Ovary (tissue), 9 donors: ENCODE measurements around the gene FKBP4. TPM values are rescaled to one million over a fixed set of nuclear protein-coding genes. Genes with fewer than 3 reads are reported as not detected.

Experiments
- DNase-seq, 5 donors: peaks; one replicate each; pipeline ENCODE4 v3.0.0-alpha.2; 2019 to 2020
- H3K27ac ChIP-seq, 2 donors: fragments of 200-600 bp; one replicate each; pipeline versions ENCODE4 v1.5.1 to v1.8.0; 2019 to 2022
- H3K27me3 ChIP-seq: fragments of 200-600 bp; one replicate; pipeline ENCODE4 v1.8.0; 2022
- H3K36me3 ChIP-seq: fragments of 200-600 bp; sonication (generic); one replicate; pipeline ENCODE4 v1.5.1; 2019
- H3K4me1 ChIP-seq: one replicate; pipeline ENCODE4 v1.8.1; 2013; ENCODE audit warnings: mild to moderate bottlenecking, moderate library complexity; ENCODE audit not compliant: insufficient read depth
- H3K4me3 ChIP-seq: fragments of 200-600 bp; sonication (generic); one replicate; pipeline ENCODE4 v1.5.1; 2017
- H3K9me3 ChIP-seq, 2 donors: fragments of 200-600 bp in 1 of 2; sonication (generic) in 1 of 2; one replicate each; pipeline versions ENCODE4 v1.5.1 to v1.8.1; 2013 to 2019; ENCODE audit warnings: mild to moderate bottlenecking in 1 of 2, moderate library complexity in 1 of 2
- CTCF ChIP-seq, 3 donors: fragments of 450-650 bp in 2 of 3; fragments of 200-600 bp in 1 of 3; IDR thresholded peaks; one replicate each; pipeline versions ENCODE4 v1.5.1 to v1.8.0; 2016 to 2022; ENCODE audit warnings: antibody characterized with exemption in 3 of 3, mild to moderate bottlenecking in 1 of 3
- EP300 ChIP-seq: sonication (generic); formaldehyde crosslinking; IDR thresholded peaks from one replicate; pipeline ENCODE4 v1.6.1; 2017; ENCODE audit warnings: antibody characterized with exemption
- POLR2A ChIP-seq: fragments of 450-650 bp; IDR thresholded peaks from one replicate; pipeline ENCODE4 v1.6.1; 2017; ENCODE audit warnings: antibody characterized with exemption, mild to moderate bottlenecking, moderate library complexity
- WGBS, 3 donors: extraction: QIAGEN DNeasy Blood & Tissue Kit in 1 of 3; methylation state at CpG; one replicate each; pipeline versions ENCODE4 v1.1.5 to v1.1.7; 2013 to 2017; 5-methylcytosine and 5-hydroxymethylcytosine counted together
- intact Hi-C, 4 donors: fragments of 100-400 bp; cut with DNase I; formaldehyde crosslinking; loops; one replicate each; pipeline versions ENCODE4 v1.11.0 to v1.15.1; 2022 to 2023
- polyA plus RNA-seq, 2 donors: library from polyadenylated mRNA; stranded (reverse); fragments of 200-250 nt in 1 of 2; fragments of 350-450 nt in 1 of 2; fragmentation: Illumina TruSeq in 1 of 2; extraction: RNeasy Lipid Tissue Mini Kit (QIAGEN cat#74804) in 1 of 2; gene quantifications; one replicate each; pipeline ENCODE4 v1.2.3, GENCODE V29; 2013 to 2014
- total RNA-seq, 7 donors: library from RNA; depleted of rRNA in 2 of 7; stranded (reverse); fragments of >200 nt in 2 of 7; fragmentation: NEBNext Ultra II Directional in 3 of 7; extraction: Animal tissue kit (Norgen Biotek cat#: 25700) in 3 of 7; gene quantifications; one replicate each; pipeline versions ENCODE4 v1.1.0 to v1.2.4, GENCODE V29; 2016 to 2023
- donor health status: DM: no; HTN: no; CAD: no; lungs with moderate emphysema.
- donor health status: DM: no; HTN: no; CAD: no.
- donor health status: Bipolar disorder and iron deficiency.
- donor health status: DM: yes; HTN: yes; CAD: no.
- donor health status: DM: no; HTN: no; CAD: no.
- donor health status: DM: yes; HTN: yes; CAD: no.

The FKBP4 gene
- total and polyA plus RNA-seq, 9 donors: 25.1 to 109 (median 57.5) TPM

GRCh38 chr12:2842948-2843347 is 48.2 kb downstream of the FKBP4 start:
- no peak overlapping the region for H3K27ac ChIP-seq
- no peaks in the 10 kb centered on the region for H3K27me3 ChIP-seq
- intact Hi-C loops: no loop called here
- 70 to 84% (median 79%) methylated on average over 5 of the region's 5 CpGs for WGBS, 3 donors
- no peak for TF ChIP-seq EP300
- TF ChIP-seq CTCF (IDR thresholded peaks at IDR 0.05): no peak
- no peak for TF ChIP-seq POLR2A
- no peaks in the 10 kb centered on the region for H3K4me1 ChIP-seq
- no peaks in the 10 kb centered on the region for H3K36me3 ChIP-seq
- no peak for DNase-seq
- no peak overlapping the region for H3K4me3 ChIP-seq
- H3K9me3 ChIP-seq: no peaks in the 10 kb centered on the region

GRCh38 chr12:2844786-2845185 is 50.0 kb downstream of the FKBP4 start:
- TF ChIP-seq POLR2A (no peak), EP300 (no peak), CTCF (IDR thresholded peaks at IDR 0.05) (no peak)
- DNase-seq: no peak
- intact Hi-C loops: loop anchor here in 1 of 4 donors (5.0 kb wide), 1 partner anchor 98 kb away; no protein-coding TSS in a partner anchor
- Histone ChIP-seq H3K36me3 (no peaks in the 10 kb centered on the region), H3K9me3 (no peaks in the 10 kb centered on the region), H3K27me3 (no peaks in the 10 kb centered on the region), H3K4me3 (no peak overlapping the region), H3K4me1 (peaks cover 12% of the 10 kb centered on the region), H3K27ac (peak overlapping the region in 1 of 2 donors; percentile 11)
- WGBS, 3 donors: 83 to 85% (median 84%) methylated on average over 9 of the region's 9 CpGs

GRCh38 chr12:2845280-2845679 is 50.5 kb downstream of the FKBP4 start:
- peaks cover 12% of the 10 kb centered on the region for H3K4me1 ChIP-seq
- WGBS, 3 donors: 15 to 17% (median 15%) methylated on average over 6 of the region's 6 CpGs
- no peak for TF ChIP-seq POLR2A
- TF ChIP-seq CTCF (IDR thresholded peaks at IDR 0.05): no peak
- TF ChIP-seq EP300: no peak
- intact Hi-C loops: loop anchor here in 1 of 4 donors (5.0 kb wide), 1 partner anchor 97 kb away; no protein-coding TSS in a partner anchor
- H3K4me3 ChIP-seq: no peak overlapping the region
- H3K27ac ChIP-seq: peak overlapping the region in 1 of 2 donors; percentile 11
- no peaks in the 10 kb centered on the region for H3K36me3 ChIP-seq
- no peaks in the 10 kb centered on the region for H3K27me3 ChIP-seq
- H3K9me3 ChIP-seq: no peaks in the 10 kb centered on the region
- DNase-seq: peak; percentile 49 to 75 (median 70)

- no peaks in the 10 kb centered on the region for H3K36me3 ChIP-seq
- no peak for DNase-seq
- H3K4me3 ChIP-seq: no peak overlapping the region
- 88 to 92% (median 91%) methylated on average over 3 of the region's 3 CpGs for WGBS, 3 donors
- H3K27me3 ChIP-seq: no peaks in the 10 kb centered on the region
- H3K27ac ChIP-seq: no peak overlapping the region
- TF ChIP-seq EP300 (no peak), CTCF (IDR thresholded peaks at IDR 0.05) (no peak), POLR2A (no peak)
- intact Hi-C loops: loop anchor here in 3 of 4 donors (10.0 kb wide), 2 partner anchors 93 to 183 kb away; no protein-coding TSS in a partner anchor
- peaks cover 13% of the 10 kb centered on the region for H3K4me1 ChIP-seq
- no peaks in the 10 kb centered on the region for H3K9me3 ChIP-seq
These were observed 57.2 kb downstream of the FKBP4 start for GRCh38 chr12:2851931-2852330.
